ENCODE data around the gene ACOT11.

- TF ChIP-seq EZH2phosphoT487 (IDR thresholded peaks at IDR 0.05), result no peak
- TF ChIP-seq CTCF (IDR thresholded peaks at IDR 0.05), result no peak
- TF ChIP-seq EZH2 (IDR thresholded peaks at IDR 0.05), result no peak
Observed at GRCh38 chr1:54608566-54609230, 60.7 kb downstream of the ACOT11 start.

Measured in neural progenitor cell (in vitro differentiated cells).